HuH-7.5 (cell line): ENCODE results near the gene HCAR1.
A peak's percentile ranks its signal among the peaks of the same experiment; 100 is the strongest.
"Not testable (repeated sequence)": the region's sequence is repeated elsewhere in the genome, so short reads cannot be mapped to it uniquely, and the experiment has no call there.

Experiments used
- DNase-seq: peaks from one replicate; pipeline ENCODE4 v3.0.0; 2011; ENCODE audit warnings: low spot score

The HCAR1 gene

GRCh38 chr12:122730215-122731014 is at the start of gene HCAR1:
Gene HCAR1 (minus strand): TSS chr12:122730844. CDS start chr12:122730339, 505 bp downstream.
- DNase-seq = peak; percentile 40

- no peak for DNase-seq
Measured at GRCh38 chr12:122757568-122757967, 26.9 kb upstream of the HCAR1 start.

GRCh38 chr12:122754790-122755189 is 24.1 kb upstream of the HCAR1 start:
- no peak for DNase-seq

- no peak for DNase-seq
Measured at GRCh38 chr12:122753319-122753650, 22.6 kb upstream of the HCAR1 start.

- peak; percentile 74 for DNase-seq
Measured at GRCh38 chr12:122752464-122753318, 22.0 kb upstream of the HCAR1 start, which contains the start of gene DENR. Gene DENR (plus strand): TSS chr12:122752824. CDS start chr12:122753702, 878 bp downstream.

- DNase-seq = not testable (repeated sequence)
Measured at GRCh38 chr12:122750781-122751515, 20.3 kb upstream of the HCAR1 start.

- peak; percentile 47 for DNase-seq
Measured at GRCh38 chr12:122749569-122750332, 19.1 kb upstream of the HCAR1 start.

GRCh38 chr12:122747224-122748135 is 16.8 kb upstream of the HCAR1 start:
- DNase-seq = no peak

GRCh38 chr12:122743895-122744525 is 13.4 kb upstream of the HCAR1 start:
- DNase-seq = no peak

- no peak for DNase-seq
Measured at GRCh38 chr12:122740351-122740750, 9.7 kb upstream of the HCAR1 start.

- DNase-seq = no peak
Measured at GRCh38 chr12:122738571-122738970, 7.9 kb upstream of the HCAR1 start.

GRCh38 chr12:122732611-122733010 is 2.0 kb upstream of the HCAR1 start:
- no peak for DNase-seq

GRCh38 chr12:122732170-122732569 is 1.5 kb upstream of the HCAR1 start:
- DNase-seq = no peak

- no peak for DNase-seq
Measured at GRCh38 chr12:122729583-122730214, 945 bp downstream of the HCAR1 start.

GRCh38 chr12:122726080-122726558 is 4.5 kb downstream of the HCAR1 start:
- no peak for DNase-seq

- DNase-seq = no peak
Measured at GRCh38 chr12:122725452-122726079, 5.1 kb downstream of the HCAR1 start.

- DNase-seq = no peak
Measured at GRCh38 chr12:122724641-122725243, 5.9 kb downstream of the HCAR1 start.

- no peak for DNase-seq
Measured at GRCh38 chr12:122722387-122722786, 8.3 kb downstream of the HCAR1 start.
